ENCODE data around the gene ILDR1. TPM values are rescaled to one million over a fixed set of nuclear protein-coding genes. Genes with fewer than 3 reads are reported as not detected.

Gene ILDR1
- total and polyA plus RNA-seq, 2 of the 8 experiments (the other 6 are each of a cell fraction or from before 2014, with no cell fraction given) = 1.8 TPM

DNA sequence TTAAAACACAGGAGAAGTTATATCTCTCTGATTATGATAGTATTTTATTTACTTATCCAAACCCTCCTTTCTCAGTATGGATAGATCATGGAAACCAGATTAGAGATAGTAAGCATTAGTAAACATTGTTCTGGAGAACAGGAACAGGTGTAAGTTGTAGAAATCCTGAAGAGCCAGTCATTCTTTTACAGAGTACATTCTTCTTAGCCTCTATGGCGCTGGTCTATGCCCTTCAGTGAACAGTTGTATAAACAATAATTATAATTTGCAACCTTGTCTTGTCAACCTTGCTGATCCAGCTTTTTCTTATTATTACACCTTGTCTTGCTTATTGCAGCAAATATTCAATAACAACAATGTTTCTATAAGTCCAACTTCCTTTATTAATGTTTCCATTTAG, 80.5 kb downstream of the ILDR1 start:
- H3K14ac ChIP-seq (ENCODE audit: insufficient read length) = no peak overlapping the region
- no peak overlapping the region for H3K56ac ChIP-seq (replicated peaks; ENCODE audit: insufficient read length, low read depth, low read length)
- no peaks in the 10 kb centered on the region; a peak in 1 of 8 replicates for H3K36me3 ChIP-seq (ENCODE audit: control insufficient read depth in 2 of 4, insufficient read depth in 4 of 4, low read length in 3 of 4)
- no peak overlapping the region for H2BK15ac ChIP-seq (ENCODE audit: low read length)
- H3K4ac ChIP-seq (replicated peaks; ENCODE audit: insufficient read length, low read depth, low read length) = no peak overlapping the region
- no peaks in the 10 kb centered on the region for H4K20me1 ChIP-seq (replicated peaks in 1 of 2; ENCODE audit: control insufficient read depth in 1 of 2, insufficient read depth in 2 of 2, low read length in 2 of 2)
- H3K18ac ChIP-seq (ENCODE audit: extremely low read depth, low read length) = no peak overlapping the region
- no peak overlapping the region for H3K23ac ChIP-seq (ENCODE audit: insufficient read length)
- no peaks in the 10 kb centered on the region for H3K23me2 ChIP-seq (ENCODE audit: low read depth, low read length)
- no peak for TF ChIP-seq FOSL1 (IDR thresholded peaks at IDR 0.05; ENCODE audit: insufficient read depth, low read depth, low read length)
- no peak for TF ChIP-seq JUND (IDR thresholded peaks at IDR 0.05; ENCODE audit: low read length)
- no peak for TF ChIP-seq EP300 (IDR thresholded peaks at IDR 0.05; ENCODE audit: borderline replicate concordance in 1 of 2, low read depth in 2 of 2, low read length in 2 of 2)
- TF ChIP-seq EGR1 (IDR thresholded peaks at IDR 0.05; ENCODE audit: borderline replicate concordance, low read depth, low read length) = no peak
- TF ChIP-seq GABPA (IDR thresholded peaks at IDR 0.05; ENCODE audit: borderline replicate concordance, insufficient read depth, low read length) = no peak
- TF ChIP-seq, protein P1, sequence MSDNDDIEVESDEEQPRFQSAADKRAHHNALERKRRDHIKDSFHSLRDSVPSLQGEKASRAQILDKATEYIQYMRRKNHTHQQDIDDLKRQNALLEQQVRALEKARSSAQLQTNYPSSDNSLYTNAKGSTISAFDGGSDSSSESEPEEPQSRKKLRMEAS (IDR thresholded peaks at IDR 0.05) = no peak
- TF ChIP-seq, protein P2, sequence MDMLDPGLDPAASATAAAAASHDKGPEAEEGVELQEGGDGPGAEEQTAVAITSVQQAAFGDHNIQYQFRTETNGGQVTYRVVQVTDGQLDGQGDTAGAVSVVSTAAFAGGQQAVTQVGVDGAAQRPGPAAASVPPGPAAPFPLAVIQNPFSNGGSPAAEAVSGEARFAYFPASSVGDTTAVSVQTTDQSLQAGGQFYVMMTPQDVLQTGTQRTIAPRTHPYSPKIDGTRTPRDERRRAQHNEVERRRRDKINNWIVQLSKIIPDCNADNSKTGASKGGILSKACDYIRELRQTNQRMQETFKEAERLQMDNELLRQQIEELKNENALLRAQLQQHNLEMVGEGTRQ (IDR thresholded peaks at IDR 0.05; ENCODE audit: low read length) = no peak
- H3K4me2 ChIP-seq (ENCODE audit: insufficient read depth in 1 of 2, low read depth in 2 of 2, low read length in 2 of 2) = no peak overlapping the region
- H4K5ac ChIP-seq (ENCODE audit: insufficient read length, low read depth, low read length) = no peak overlapping the region
- H4K91ac ChIP-seq (replicated peaks; ENCODE audit: insufficient read length, low read length) = no peak overlapping the region
- no peaks in the 10 kb centered on the region for H3K79me2 ChIP-seq (ENCODE audit: control insufficient read depth in 1 of 2, insufficient read depth in 2 of 2, low read length in 2 of 2)
- H3K79me1 ChIP-seq (ENCODE audit: low read depth, low read length) = no peaks in the 10 kb centered on the region
- H2BK20ac ChIP-seq (ENCODE audit: low read length) = no peak overlapping the region
- FAIRE-seq = no peak
- no peak overlapping the region for H2AFZ ChIP-seq (ENCODE audit: low read length)
- no peak for DNase-seq (ENCODE audit: low read depth in 1 of 2, low spot score in 2 of 2)
- H3K27me3 ChIP-seq (replicated peaks in 1 of 4; ENCODE audit: control insufficient read depth in 3 of 4, extremely low read depth in 1 of 4, insufficient read depth in 3 of 4, low read length in 3 of 4) = no peaks in the 10 kb centered on the region
- CTCF ChIA-PET (ENCODE audit: partially characterized antibody) = interaction anchor here (1.3 to 2.0 kb wide), 4 partner anchors 12 to 62 kb away, joined by 3 to 6 read pairs (median 4); no protein-coding TSS in a partner anchor
- H2BK5ac ChIP-seq (ENCODE audit: low read depth, low read length) = no peak overlapping the region
- H2BK120ac ChIP-seq (replicated peaks; ENCODE audit: low read depth, low read length) = no peak overlapping the region
- 80% methylated on average over 1 of the region's 1 CpG; no CpG with 5 or more reads in 1 of the 2 experiments for WGBS, 2 experiments (ENCODE audit: extremely low coverage in 1 of 2, insufficient coverage in 1 of 2, insufficient read length in 1 of 2, insufficient replicate concordance in 2 of 2, low coverage in 1 of 2, low lambda C conversion rate in 2 of 2, missing lambda C conversion rate in 1 of 2)
- POLR2A ChIA-PET (ENCODE audit: partially characterized antibody) = no interaction called here
- H3K9me3 ChIP-seq (ENCODE audit: insufficient read depth in 2 of 2, low read depth in 1 of 2, low read length in 1 of 2) = no peaks in the 10 kb centered on the region; a peak in 1 of 4 replicates
- H2BK12ac ChIP-seq (ENCODE audit: low read depth, low read length) = no peak overlapping the region
- H3K9ac ChIP-seq (replicated peaks in 1 of 4; ENCODE audit: extremely low read depth in 1 of 4, low read depth in 3 of 4, low read length in 3 of 4) = no peak overlapping the region
- no peak overlapping the region for H3K4me3 ChIP-seq (ENCODE audit: extremely low read depth in 1 of 4, insufficient read depth in 2 of 4, low read depth in 3 of 4, low read length in 4 of 4)
- no peak overlapping the region for H3K27ac ChIP-seq (ENCODE audit: low read depth, low read length)
- no peak overlapping the region for H2AK5ac ChIP-seq (ENCODE audit: low read depth, low read length)
- no peak overlapping the region for H4K8ac ChIP-seq (ENCODE audit: extremely low read depth, insufficient read depth, low read length)
- peaks cover 0 to 10% (median 0%) of the 10 kb centered on the region in 4 experiments; a peak in 2 of 7 replicates for H3K4me1 ChIP-seq (replicated peaks in 1 of 4; ENCODE audit: control insufficient read depth in 3 of 4, insufficient read depth in 4 of 4, low read length in 3 of 4)

Data from H1 (cell line).